ENCODE results near the gene NT5M. TPM values are rescaled to one million over a fixed set of nuclear protein-coding genes. Genes with fewer than 3 reads are reported as not detected.

Gene NT5M
- total and polyA plus RNA-seq, 2 donors (not counting 1 experiment from before 2014, with no cell fraction given) = 0.37 to 1.2 TPM

- H3K4me1 ChIP-seq (ENCODE audit: control insufficient read depth, extremely low read depth, insufficient read depth, low read length) = no peaks in the 10 kb centered on the region
- H3K9ac ChIP-seq (ENCODE audit: insufficient read depth, low read length) = no peak overlapping the region
- H3K36me3 ChIP-seq (ENCODE audit: control insufficient read depth, insufficient read depth, low read length) = no peaks in the 10 kb centered on the region
- no peak overlapping the region for H3K4me3 ChIP-seq (replicated peaks in 1 of 4; ENCODE audit: control extremely low read depth in 1 of 4, insufficient read depth in 1 of 4, low read depth in 3 of 4, low read length in 4 of 4)
- no peak for TF ChIP-seq EZH2 (IDR thresholded peaks at IDR 0.05; ENCODE audit: low read length, missing control alignments)
- no peak for TF ChIP-seq CTCF (conservative IDR thresholded peaks at IDR 0.05 in 1 of 2, IDR thresholded peaks at IDR 0.05 in 1 of 2; ENCODE audit: low read depth in 1 of 2, low read length in 2 of 2)
- no peaks in the 10 kb centered on the region for H3K79me2 ChIP-seq (ENCODE audit: control insufficient read depth, insufficient read depth, low read length)
- no peak for DNase-seq (ENCODE audit: low read depth in 2 of 2)
- no peak overlapping the region for H3K4me2 ChIP-seq (ENCODE audit: extremely low read depth, insufficient read depth, low read length)
- no peak overlapping the region for H2AFZ ChIP-seq (ENCODE audit: low read length)
- no peaks in the 10 kb centered on the region for H3K9me3 ChIP-seq (ENCODE audit: control insufficient read depth, insufficient read depth, low read depth, low read length)
- H4K20me1 ChIP-seq (ENCODE audit: control insufficient read depth, extremely low read depth, insufficient read depth, low read length) = no peaks in the 10 kb centered on the region
- no peak overlapping the region for H3K27ac ChIP-seq (ENCODE audit: insufficient read depth, low read length)
- H3K27me3 ChIP-seq (ENCODE audit: control insufficient read depth, insufficient read depth, low read length) = peaks cover 12% of the 10 kb centered on the region
Observed at GRCh38 chr17:17380145-17380925, 77.2 kb downstream of the NT5M start.

- Histone ChIP-seq H3K27ac (ENCODE audit: insufficient read depth, low read length) (no peak overlapping the region), H3K36me3 (ENCODE audit: control insufficient read depth, insufficient read depth, low read length) (no peaks in the 10 kb centered on the region), H3K9ac (ENCODE audit: insufficient read depth, low read length) (no peak overlapping the region), H3K4me2 (ENCODE audit: extremely low read depth, insufficient read depth, low read length) (no peak overlapping the region), H3K27me3 (ENCODE audit: control insufficient read depth, insufficient read depth, low read length) (peaks cover 12% of the 10 kb centered on the region), H3K4me1 (ENCODE audit: control insufficient read depth, extremely low read depth, insufficient read depth, low read length) (no peaks in the 10 kb centered on the region), H4K20me1 (ENCODE audit: control insufficient read depth, extremely low read depth, insufficient read depth, low read length) (no peaks in the 10 kb centered on the region), H3K4me3 (replicated peaks in 1 of 4; ENCODE audit: control extremely low read depth in 1 of 4, insufficient read depth in 1 of 4, low read depth in 3 of 4, low read length in 4 of 4) (no peak overlapping the region), H3K9me3 (ENCODE audit: control insufficient read depth, insufficient read depth, low read depth, low read length) (no peaks in the 10 kb centered on the region), H3K79me2 (ENCODE audit: control insufficient read depth, insufficient read depth, low read length) (no peaks in the 10 kb centered on the region), H2AFZ (ENCODE audit: low read length) (no peak overlapping the region)
- TF ChIP-seq CTCF (conservative IDR thresholded peaks at IDR 0.05 in 1 of 2, IDR thresholded peaks at IDR 0.05 in 1 of 2; ENCODE audit: low read depth in 1 of 2, low read length in 2 of 2) (no peak), EZH2 (IDR thresholded peaks at IDR 0.05; ENCODE audit: low read length, missing control alignments) (no peak)
- DNase-seq (ENCODE audit: low read depth in 2 of 2) = no peak
Observed at GRCh38 chr17:17381446-17382064, 78.4 kb downstream of the NT5M start.

- Histone ChIP-seq H3K36me3 (ENCODE audit: control insufficient read depth, insufficient read depth, low read length) (no peaks in the 10 kb centered on the region), H3K79me2 (ENCODE audit: control insufficient read depth, insufficient read depth, low read length) (no peaks in the 10 kb centered on the region), H3K27ac (ENCODE audit: insufficient read depth, low read length) (no peak overlapping the region), H3K4me1 (ENCODE audit: control insufficient read depth, extremely low read depth, insufficient read depth, low read length) (no peaks in the 10 kb centered on the region), H4K20me1 (ENCODE audit: control insufficient read depth, extremely low read depth, insufficient read depth, low read length) (no peaks in the 10 kb centered on the region), H3K9ac (ENCODE audit: insufficient read depth, low read length) (no peak overlapping the region), H3K27me3 (ENCODE audit: control insufficient read depth, insufficient read depth, low read length) (peaks cover 12% of the 10 kb centered on the region), H3K4me3 (replicated peaks in 1 of 4; ENCODE audit: control extremely low read depth in 1 of 4, insufficient read depth in 1 of 4, low read depth in 3 of 4, low read length in 4 of 4) (no peak overlapping the region), H2AFZ (ENCODE audit: low read length) (no peak overlapping the region), H3K4me2 (ENCODE audit: extremely low read depth, insufficient read depth, low read length) (no peak overlapping the region), H3K9me3 (ENCODE audit: control insufficient read depth, insufficient read depth, low read depth, low read length) (no peaks in the 10 kb centered on the region)
- DNase-seq (ENCODE audit: low read depth in 2 of 2) = no peak
- TF ChIP-seq EZH2 (IDR thresholded peaks at IDR 0.05; ENCODE audit: low read length, missing control alignments) = no peak
- no peak for TF ChIP-seq CTCF (conservative IDR thresholded peaks at IDR 0.05 in 1 of 2, IDR thresholded peaks at IDR 0.05 in 1 of 2; ENCODE audit: low read depth in 1 of 2, low read length in 2 of 2)
Observed at GRCh38 chr17:17382065-17382459, 78.9 kb downstream of the NT5M start.
